GM06990 (cell line): Measurements from ENCODE around the gene NTN1.

Experiments used
- DNase-seq: peaks from one replicate; pipeline ENCODE4 v3.0.0-alpha.2; 2011; ENCODE audit not compliant: insufficient read length; ENCODE audit errors: extremely low read depth
- H3K27me3 ChIP-seq: replicated peaks from 2 replicates; pipeline ENCODE4 v1.6.0; 2011; ENCODE audit warnings: low read length; ENCODE audit not compliant: control insufficient read depth, insufficient read depth
- H3K36me3 ChIP-seq: 2 replicates; pipeline ENCODE4 v1.5.1; 2011; ENCODE audit warnings: low read length; ENCODE audit not compliant: control insufficient read depth, insufficient read depth
- H3K4me3 ChIP-seq: replicated peaks from 2 replicates; pipeline ENCODE4 v1.5.1; 2011; ENCODE audit warnings: low read depth, mild to moderate bottlenecking, control low read depth, low read length
- CTCF ChIP-seq: IDR thresholded peaks from 2 replicates; pipeline ENCODE4 v1.5.1; 2011; ENCODE audit warnings: low read length, control low read depth, mild to moderate bottlenecking, inconsistent platforms; ENCODE audit not compliant: insufficient read depth, poor library complexity, severe bottlenecking

Gene NTN1

DNA sequence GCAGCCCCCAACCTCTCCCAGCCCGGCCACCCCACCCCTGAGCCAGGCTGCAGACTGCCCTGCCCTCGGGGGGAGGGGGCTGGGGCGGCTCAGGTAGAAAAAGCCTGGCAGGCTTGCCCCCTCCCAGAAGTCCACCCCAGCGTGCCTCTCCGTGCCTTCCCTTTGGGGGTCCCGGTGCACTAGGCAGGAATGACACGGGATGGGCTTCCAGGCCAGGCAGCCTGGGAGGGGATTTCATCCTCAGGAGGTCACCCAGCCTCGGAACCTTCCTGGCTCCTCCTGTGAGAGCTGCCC lies 185.0 kb downstream of the NTN1 start:
- H3K4me3 ChIP-seq, result no peak overlapping the region
- no peaks in the 10 kb centered on the region for H3K36me3 ChIP-seq
- H3K27me3 ChIP-seq, result no peaks in the 10 kb centered on the region
- TF ChIP-seq CTCF, result no peak
- DNase-seq, result no peak

DNA sequence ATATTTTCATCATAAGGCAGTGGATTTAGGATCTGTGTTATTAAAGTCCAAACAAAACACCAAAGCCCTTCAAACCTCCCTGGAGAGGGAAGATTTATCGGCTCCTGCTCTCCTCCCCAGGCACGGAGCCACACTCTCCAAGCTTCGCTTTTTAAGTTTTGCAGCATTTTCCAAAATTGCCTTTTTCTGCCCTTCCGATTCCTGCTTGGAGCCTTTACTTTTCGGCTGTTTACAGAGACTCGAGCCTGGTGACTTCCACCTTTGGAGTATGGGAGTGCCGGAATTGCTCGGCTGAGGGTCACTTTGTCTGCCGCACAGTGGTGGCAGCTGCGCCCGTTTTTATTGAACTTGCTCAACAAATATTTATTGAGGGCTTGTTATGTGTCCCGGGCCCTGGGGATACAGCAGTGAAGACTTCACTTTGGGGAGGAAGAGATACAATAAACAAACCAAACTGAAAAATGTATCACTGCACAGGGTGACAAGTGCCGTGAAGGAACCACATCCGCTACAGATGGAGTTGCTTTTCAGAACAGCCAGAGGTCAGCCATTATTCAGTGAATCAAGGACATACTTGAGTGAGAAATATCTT lies 185.5 kb downstream of the NTN1 start:
- DNase-seq, result no peak
- H3K4me3 ChIP-seq, result no peak overlapping the region
- TF ChIP-seq CTCF, result no peak
- no peaks in the 10 kb centered on the region for H3K36me3 ChIP-seq
- no peaks in the 10 kb centered on the region for H3K27me3 ChIP-seq

DNA sequence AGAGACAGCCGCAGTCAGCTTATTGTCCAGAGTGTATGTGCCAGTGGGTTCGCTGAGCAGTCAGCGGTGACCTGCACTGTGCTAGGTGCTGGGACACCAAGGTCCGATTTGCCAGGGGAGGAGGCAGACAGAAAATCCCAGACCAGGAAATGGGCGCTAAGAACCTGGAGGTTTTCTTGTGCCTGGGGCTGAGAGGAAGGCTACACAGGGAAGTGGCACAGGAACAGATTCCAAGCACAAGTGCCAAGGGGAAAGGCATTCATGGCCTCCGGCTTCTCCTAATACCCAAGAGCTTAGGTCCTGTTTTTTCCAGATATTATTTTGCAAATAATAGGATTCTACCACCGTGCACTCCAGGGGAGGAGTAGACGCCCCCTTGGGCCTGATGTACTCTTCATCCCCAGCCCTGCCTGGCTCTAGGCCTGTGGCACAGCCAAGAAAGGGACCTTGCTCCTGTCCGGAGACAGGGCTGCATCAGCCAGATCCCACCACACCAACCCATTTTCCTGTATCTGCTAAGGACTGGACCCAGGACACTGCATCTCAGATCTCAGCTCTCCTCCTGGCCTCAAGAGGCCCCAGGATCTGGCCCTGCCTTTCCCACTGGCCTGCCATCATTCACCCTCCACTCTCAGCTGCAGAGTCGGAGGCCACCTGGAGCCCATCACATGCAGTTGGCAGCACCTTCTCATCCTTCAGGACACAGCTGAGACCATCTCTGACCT lies 187.2 kb downstream of the NTN1 start:
- no peak for TF ChIP-seq CTCF
- H3K4me3 ChIP-seq, result no peak overlapping the region

GRCh38 chr17:9209347-9209746 lies 188.0 kb downstream of the NTN1 start:
- no peak for TF ChIP-seq CTCF
- no peaks in the 10 kb centered on the region for H3K27me3 ChIP-seq
- H3K36me3 ChIP-seq, result no peaks in the 10 kb centered on the region
- no peak overlapping the region for H3K4me3 ChIP-seq
- DNase-seq, result no peak

More for the DNA sequence above, 187.2 kb downstream of the NTN1 start:
- Histone ChIP-seq H3K27me3 (no peaks in the 10 kb centered on the region), H3K36me3 (no peaks in the 10 kb centered on the region)
- no peak for DNase-seq

- Histone ChIP-seq H3K27me3 (no peaks in the 10 kb centered on the region), H3K36me3 (no peaks in the 10 kb centered on the region), H3K4me3 (no peak overlapping the region)
- no peak for DNase-seq
- no peak for TF ChIP-seq CTCF
Measured at GRCh38 chr17:9209781-9210370, 188.6 kb downstream of the NTN1 start.
